WI38 (cell line): ENCODE data around the gene ZFAND3.

Source experiments
- H3K4me3 ChIP-seq: 2 replicates; pipeline ENCODE4 v1.5.1; 2011; ENCODE audit warnings: low read depth, mild to moderate bottlenecking, control low read depth, low read length
- CTCF ChIP-seq: IDR thresholded peaks from 2 replicates; pipeline ENCODE4 v1.5.1; 2012; ENCODE audit warnings: low read depth, mild to moderate bottlenecking, control low read depth, low read length

ZFAND3 gene

GRCh38 chr6:37819802-37820717 lies 533 bp downstream of the ZFAND3 start:
- H3K4me3 ChIP-seq, result peak overlapping the region; percentile 78
- TF ChIP-seq CTCF, result no peak

GRCh38 chr6:37820718-37821079 lies 1.2 kb downstream of the ZFAND3 start:
- H3K4me3 ChIP-seq, result peak overlapping the region; percentile 78
- no peak for TF ChIP-seq CTCF

- H3K4me3 ChIP-seq, result peak overlapping the region; percentile 78
- TF ChIP-seq CTCF, result no peak
These were observed 1.9 kb downstream of the ZFAND3 start for GRCh38 chr6:37821446-37821845.

GRCh38 chr6:37822851-37823682 lies 3.5 kb downstream of the ZFAND3 start:
- no peak overlapping the region for H3K4me3 ChIP-seq
- no peak for TF ChIP-seq CTCF

GRCh38 chr6:37824170-37824569 lies 4.6 kb downstream of the ZFAND3 start:
- no peak for TF ChIP-seq CTCF
- H3K4me3 ChIP-seq, result no peak overlapping the region

GRCh38 chr6:37826188-37826587 lies 6.7 kb downstream of the ZFAND3 start:
- no peak for TF ChIP-seq CTCF
- no peak overlapping the region for H3K4me3 ChIP-seq

GRCh38 chr6:37826993-37827392 lies 7.5 kb downstream of the ZFAND3 start:
- no peak overlapping the region for H3K4me3 ChIP-seq

More at GRCh38 chr6:37826993-37827392, 7.5 kb downstream of the ZFAND3 start:
- TF ChIP-seq CTCF, result no peak
